ENCODE results near the gene COL1A1. TPM values are rescaled to one million over a fixed set of nuclear protein-coding genes. Genes with fewer than 3 reads are reported as not detected.

Gene COL1A1
- total and polyA plus RNA-seq, 2 of the 13 experiments (the other 11 are each of a cell fraction or from before 2014, with no cell fraction given) = 0.05 TPM; not detected in 1

DNA sequence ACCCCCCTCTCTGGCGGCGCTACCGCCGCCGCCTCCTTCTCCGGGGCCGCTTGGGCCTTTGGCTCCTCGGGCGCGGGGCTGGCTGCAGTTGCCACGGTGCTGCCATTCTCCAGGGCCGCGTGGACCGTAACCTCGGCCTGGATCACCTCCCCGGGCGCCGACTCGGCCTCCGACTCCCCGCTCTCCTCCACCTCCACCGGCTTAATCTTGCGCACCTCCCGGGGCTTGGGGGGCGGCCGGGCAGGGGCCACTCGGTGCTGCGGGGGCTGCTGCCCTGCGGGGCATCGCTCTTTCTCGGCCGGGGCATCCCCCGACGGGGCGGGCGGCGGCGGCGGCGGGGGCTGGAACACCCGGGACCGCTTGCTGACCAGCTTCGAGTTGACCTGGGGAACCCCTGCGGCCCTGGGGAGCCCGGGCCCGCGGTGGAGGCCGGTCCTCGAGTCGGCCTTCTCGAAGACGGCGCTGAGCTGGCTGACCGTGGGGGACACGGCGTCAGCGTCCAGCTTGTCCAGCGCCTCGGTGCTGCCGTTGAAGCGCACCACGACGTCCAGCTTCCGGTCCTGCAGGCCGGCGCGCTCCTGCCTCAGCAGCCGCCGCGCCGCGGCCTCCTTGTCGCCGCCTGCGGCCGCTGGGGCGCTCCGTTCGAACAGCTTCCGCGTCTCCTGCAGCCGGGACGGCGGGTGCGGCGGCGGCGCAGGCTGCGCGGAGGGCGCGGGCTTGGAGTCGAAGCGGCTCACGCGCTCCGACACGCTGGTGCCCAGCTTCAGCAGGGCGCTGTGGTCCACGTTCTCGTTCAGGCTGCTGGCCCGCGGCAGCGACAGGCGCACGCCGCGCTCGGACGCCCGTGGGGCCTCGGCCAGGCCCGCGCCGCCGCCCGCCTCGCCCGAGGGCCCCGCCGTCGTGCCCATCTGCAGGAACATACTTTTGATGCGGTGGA, 51.7 kb downstream of the COL1A1 start (continued):
- TF ChIP-seq, protein P1, sequence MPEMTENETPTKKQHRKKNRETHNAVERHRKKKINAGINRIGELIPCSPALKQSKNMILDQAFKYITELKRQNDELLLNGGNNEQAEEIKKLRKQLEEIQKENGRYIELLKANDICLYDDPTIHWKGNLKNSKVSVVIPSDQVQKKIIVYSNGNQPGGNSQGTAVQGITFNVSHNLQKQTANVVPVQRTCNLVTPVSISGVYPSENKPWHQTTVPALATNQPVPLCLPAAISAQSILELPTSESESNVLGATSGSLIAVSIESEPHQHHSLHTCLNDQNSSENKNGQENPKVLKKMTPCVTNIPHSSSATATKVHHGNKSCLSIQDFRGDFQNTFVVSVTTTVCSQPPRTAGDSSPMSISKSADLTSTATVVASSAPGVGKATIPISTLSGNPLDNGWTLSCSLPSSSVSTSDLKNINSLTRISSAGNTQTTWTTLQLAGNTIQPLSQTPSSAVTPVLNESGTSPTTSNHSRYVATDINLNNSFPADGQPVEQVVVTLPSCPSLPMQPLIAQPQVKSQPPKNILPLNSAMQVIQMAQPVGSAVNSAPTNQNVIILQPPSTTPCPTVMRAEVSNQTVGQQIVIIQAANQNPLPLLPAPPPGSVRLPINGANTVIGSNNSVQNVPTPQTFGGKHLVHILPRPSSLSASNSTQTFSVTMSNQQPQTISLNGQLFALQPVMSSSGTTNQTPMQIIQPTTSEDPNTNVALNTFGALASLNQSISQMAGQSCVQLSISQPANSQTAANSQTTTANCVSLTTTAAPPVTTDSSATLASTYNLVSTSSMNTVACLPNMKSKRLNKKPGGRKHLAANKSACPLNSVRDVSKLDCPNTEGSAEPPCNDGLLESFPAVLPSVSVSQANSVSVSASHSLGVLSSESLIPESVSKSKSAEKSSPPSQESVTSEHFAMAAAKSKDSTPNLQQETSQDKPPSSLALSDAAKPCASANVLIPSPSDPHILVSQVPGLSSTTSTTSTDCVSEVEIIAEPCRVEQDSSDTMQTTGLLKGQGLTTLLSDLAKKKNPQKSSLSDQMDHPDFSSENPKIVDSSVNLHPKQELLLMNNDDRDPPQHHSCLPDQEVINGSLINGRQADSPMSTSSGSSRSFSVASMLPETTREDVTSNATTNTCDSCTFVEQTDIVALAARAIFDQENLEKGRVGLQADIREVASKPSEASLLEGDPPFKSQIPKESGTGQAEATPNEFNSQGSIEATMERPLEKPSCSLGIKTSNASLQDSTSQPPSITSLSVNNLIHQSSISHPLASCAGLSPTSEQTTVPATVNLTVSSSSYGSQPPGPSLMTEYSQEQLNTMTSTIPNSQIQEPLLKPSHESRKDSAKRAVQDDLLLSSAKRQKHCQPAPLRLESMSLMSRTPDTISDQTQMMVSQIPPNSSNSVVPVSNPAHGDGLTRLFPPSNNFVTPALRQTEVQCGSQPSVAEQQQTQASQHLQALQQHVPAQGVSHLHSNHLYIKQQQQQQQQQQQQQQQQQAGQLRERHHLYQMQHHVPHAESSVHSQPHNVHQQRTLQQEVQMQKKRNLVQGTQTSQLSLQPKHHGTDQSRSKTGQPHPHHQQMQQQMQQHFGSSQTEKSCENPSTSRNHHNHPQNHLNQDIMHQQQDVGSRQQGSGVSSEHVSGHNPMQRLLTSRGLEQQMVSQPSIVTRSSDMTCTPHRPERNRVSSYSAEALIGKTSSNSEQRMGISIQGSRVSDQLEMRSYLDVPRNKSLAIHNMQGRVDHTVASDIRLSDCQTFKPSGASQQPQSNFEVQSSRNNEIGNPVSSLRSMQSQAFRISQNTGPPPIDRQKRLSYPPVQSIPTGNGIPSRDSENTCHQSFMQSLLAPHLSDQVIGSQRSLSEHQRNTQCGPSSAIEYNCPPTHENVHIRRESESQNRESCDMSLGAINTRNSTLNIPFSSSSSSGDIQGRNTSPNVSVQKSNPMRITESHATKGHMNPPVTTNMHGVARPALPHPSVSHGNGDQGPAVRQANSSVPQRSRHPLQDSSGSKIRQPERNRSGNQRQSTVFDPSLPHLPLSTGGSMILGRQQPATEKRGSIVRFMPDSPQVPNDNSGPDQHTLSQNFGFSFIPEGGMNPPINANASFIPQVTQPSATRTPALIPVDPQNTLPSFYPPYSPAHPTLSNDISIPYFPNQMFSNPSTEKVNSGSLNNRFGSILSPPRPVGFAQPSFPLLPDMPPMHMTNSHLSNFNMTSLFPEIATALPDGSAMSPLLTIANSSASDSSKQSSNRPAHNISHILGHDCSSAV (CRISPR knock-in tag; IDR thresholded peaks at IDR 0.05; ENCODE audit: borderline replicate concordance) = no peak
- TF ChIP-seq ZNF557 (CRISPR knock-in tag; IDR thresholded peaks at IDR 0.05) (no peak; the same call in 1 of the 2 replicates), KAT7 (CRISPR knock-in tag; IDR thresholded peaks at IDR 0.05; ENCODE audit: borderline replicate concordance) (peak; percentile 75; the same call in 1 of the 2 replicates), ZNF430 (CRISPR knock-in tag; IDR thresholded peaks at IDR 0.05) (no peak), ZIK1 (CRISPR knock-in tag; IDR thresholded peaks at IDR 0.05; ENCODE audit: borderline replicate concordance, low read depth) (peak; percentile 88; the same call in 1 of the 2 replicates), PHF20 (CRISPR knock-in tag; IDR thresholded peaks at IDR 0.05) (peak; percentile 31; the same call in 1 of the 2 replicates), BRF2 (CRISPR knock-in tag; IDR thresholded peaks at IDR 0.05) (peak; percentile 81; the same call in 1 of the 2 replicates), KMT2B (CRISPR knock-in tag; IDR thresholded peaks at IDR 0.05) (no peak), ZNF224 (CRISPR knock-in tag; IDR thresholded peaks at IDR 0.05) (0 out of 2 replicates have a peak, but pooled peaks have one; percentile 31), TP53 (CRISPR knock-in tag; conservative IDR thresholded peaks at IDR 0.05) (no peak), HOXA7 (CRISPR knock-in tag; IDR thresholded peaks at IDR 0.05) (no peak), IRF1 (CRISPR knock-in tag; IDR thresholded peaks at IDR 0.05; ENCODE audit: low read depth) (0 out of 2 replicates have a peak, but pooled peaks have one; percentile 26), ZFP90 (CRISPR knock-in tag; IDR thresholded peaks at IDR 0.05; ENCODE audit: borderline replicate concordance) (peak; percentile 5; the same call in 1 of the 2 replicates), ZNF333 (CRISPR knock-in tag; IDR thresholded peaks at IDR 0.05; ENCODE audit: borderline replicate concordance) (0 out of 2 replicates have a peak, but pooled peaks have one; percentile 72), REPIN1 (CRISPR knock-in tag; IDR thresholded peaks at IDR 0.05; ENCODE audit: borderline replicate concordance, low read depth) (peak; percentile 15; the same call in 1 of the 2 replicates)
- TF ChIP-seq, protein P2, sequence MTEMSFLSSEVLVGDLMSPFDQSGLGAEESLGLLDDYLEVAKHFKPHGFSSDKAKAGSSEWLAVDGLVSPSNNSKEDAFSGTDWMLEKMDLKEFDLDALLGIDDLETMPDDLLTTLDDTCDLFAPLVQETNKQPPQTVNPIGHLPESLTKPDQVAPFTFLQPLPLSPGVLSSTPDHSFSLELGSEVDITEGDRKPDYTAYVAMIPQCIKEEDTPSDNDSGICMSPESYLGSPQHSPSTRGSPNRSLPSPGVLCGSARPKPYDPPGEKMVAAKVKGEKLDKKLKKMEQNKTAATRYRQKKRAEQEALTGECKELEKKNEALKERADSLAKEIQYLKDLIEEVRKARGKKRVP (CRISPR knock-in tag; IDR thresholded peaks at IDR 0.05) = peak in 1 of 2 experiments; percentile 42; a peak in 1 of 4 replicates
